AG04449 (cell line): ENCODE measurements around the gene HLF.

ENCODE experiments used
- CTCF ChIA-PET: fragments of 350-600 bp; formaldehyde crosslinking; extraction: SDS; loops from one replicate; lab custom pipeline; 2021; ENCODE audit warnings: antibody characterized with exemption; lab: Yijun Ruan, JAX
- POLR2A ChIA-PET: fragments of 400-600, 350-600 bp; formaldehyde crosslinking; extraction: SDS; loops from one replicate; lab custom pipeline; 2020; ENCODE audit warnings: antibody characterized with exemption, inconsistent platforms; lab: Yijun Ruan, JAX
- DNase-seq: peaks from one replicate; pipeline ENCODE4 v3.0.0-alpha.2; 2010; ENCODE audit warnings: low read depth, low spot score
- H3K4me3 ChIP-seq: 2 replicates; pipeline ENCODE4 v1.5.1; 2011; ENCODE audit warnings: low read depth, mild to moderate bottlenecking, control low read depth, low read length
- CTCF ChIP-seq: IDR thresholded peaks from one replicate; pipeline ENCODE4 v1.5.1; 2011; ENCODE audit warnings: mild to moderate bottlenecking, moderate library complexity, low read length, control low read depth, inconsistent platforms; ENCODE audit not compliant: insufficient read depth; ENCODE audit errors: missing control alignments

The HLF gene

GRCh38 chr17:55289978-55290377 is 25.2 kb downstream of the HLF start:
- ChIA-PET CTCF (no interaction called here), POLR2A (no interaction called here)
- no peak for TF ChIP-seq CTCF
- no peak for DNase-seq
- no peak overlapping the region for H3K4me3 ChIP-seq

- ChIA-PET POLR2A (no interaction called here), CTCF (interaction anchor here (0.9 kb wide), 1 partner anchor 297 kb away, joined by 4 read pairs; no protein-coding TSS in a partner anchor)
- H3K4me3 ChIP-seq = no peak overlapping the region
- TF ChIP-seq CTCF = no peak
- no peak for DNase-seq
Measured at GRCh38 chr17:55290492-55291113, 25.8 kb downstream of the HLF start.

GRCh38 chr17:55291114-55291507 is 26.4 kb downstream of the HLF start:
- CTCF ChIA-PET = interaction anchor here (0.9 kb wide), 1 partner anchor 298 kb away, joined by 4 read pairs; no protein-coding TSS in a partner anchor
- POLR2A ChIA-PET = no interaction called here
- no peak for TF ChIP-seq CTCF

GRCh38 chr17:55292094-55292493 is 27.3 kb downstream of the HLF start:
- POLR2A ChIA-PET = no interaction called here
- CTCF ChIA-PET = interaction anchor here (3.6 kb wide), 1 partner anchor 301 kb away, joined by 56 read pairs; no protein-coding TSS in a partner anchor
- H3K4me3 ChIP-seq = no peak overlapping the region
- DNase-seq = no peak
- TF ChIP-seq CTCF = no peak

More at GRCh38 chr17:55291114-55291507, 26.4 kb downstream of the HLF start:
- DNase-seq = no peak
- H3K4me3 ChIP-seq = no peak overlapping the region

- TF ChIP-seq CTCF = no peak
- POLR2A ChIA-PET = interaction anchor here (0.7 kb wide), 1 partner anchor 15 kb away, joined by 3 read pairs; no protein-coding TSS in a partner anchor
- no peak overlapping the region for H3K4me3 ChIP-seq
- CTCF ChIA-PET = interaction anchor here (0.8 to 3.6 kb wide), 8 partner anchors 9 to 310 kb away, joined by 3 to 56 read pairs (median 3); no protein-coding TSS in a partner anchor
- no peak for DNase-seq
Measured at GRCh38 chr17:55294042-55294751, 29.4 kb downstream of the HLF start.

GRCh38 chr17:55295411-55296170 is 30.8 kb downstream of the HLF start:
- H3K4me3 ChIP-seq = no peak overlapping the region
- POLR2A ChIA-PET = no interaction called here
- peak; percentile 80 for TF ChIP-seq CTCF
- CTCF ChIA-PET = interaction anchor here (0.8 to 3.6 kb wide), 17 partner anchors 9 to 323 kb away, joined by 3 to 56 read pairs (median 4); no protein-coding TSS in a partner anchor
- DNase-seq = no peak
